ENCODE data around the gene IMPDH2.

IMPDH2 gene

GRCh38 chr3:49005998-49006397, 23.2 kb downstream of the IMPDH2 start:
- Histone ChIP-seq H3K14ac (ENCODE audit: low read length) (no peak overlapping the region), H3K4me2 (ENCODE audit: insufficient read depth, low read length, poor library complexity, severe bottlenecking) (no peak overlapping the region), H3K27ac (replicated peaks; ENCODE audit: low read length) (no peak overlapping the region), H2BK120ac (ENCODE audit: low read depth, low read length) (no peak overlapping the region), H3K4me1 (ENCODE audit: control insufficient read depth in 2 of 2, insufficient read depth in 1 of 2, low read depth in 1 of 2, low read length in 2 of 2) (peaks cover 13 to 15% of the 10 kb centered on the region in 2 donors), H4K8ac (ENCODE audit: low read depth, low read length) (no peak overlapping the region), H2BK12ac (ENCODE audit: low read length) (no peak overlapping the region), H3K23ac (ENCODE audit: low read depth, low read length, poor library complexity) (no peak overlapping the region), H3K4ac (ENCODE audit: low read length) (no peak overlapping the region), H4K91ac (ENCODE audit: low read depth, low read length, poor library complexity) (no peak overlapping the region), H2BK15ac (ENCODE audit: low read length) (no peak overlapping the region), H2AK5ac (ENCODE audit: low read depth, low read length) (peak overlapping the region; percentile 0), H3K18ac (ENCODE audit: low read length) (no peak overlapping the region), H3K27me3 (ENCODE audit: control insufficient read depth in 3 of 3, insufficient read depth in 3 of 3, low read depth in 1 of 3, low read length in 3 of 3) (no peaks in the 10 kb centered on the region), H3K4me3 (ENCODE audit: low read length in 2 of 2) (peak overlapping the region in 1 of 2 donors; percentile 83), H2BK5ac (ENCODE audit: low read length) (no peak overlapping the region), H3K9me3 (replicated peaks in 1 of 2; ENCODE audit: control insufficient read depth in 2 of 2, insufficient read depth in 1 of 2, low read depth in 1 of 2, low read length in 2 of 2) (no peaks in the 10 kb centered on the region), H3K79me1 (ENCODE audit: low read depth, low read length) (peaks cover 10% of the 10 kb centered on the region), H3K9ac (ENCODE audit: low read depth, low read length, poor library complexity) (no peak overlapping the region), H2AFZ (ENCODE audit: low read length) (no peak overlapping the region), H3K36me3 (replicated peaks in 1 of 2; ENCODE audit: control insufficient read depth in 2 of 2, insufficient read depth in 2 of 2, low read length in 2 of 2) (peaks cover 6 to 23% of the 10 kb centered on the region in 2 donors)
- WGBS, 2 donors (ENCODE audit: extremely low coverage in 2 of 2, insufficient read length in 2 of 2, insufficient replicate concordance in 1 of 2) = no CpG with 5 or more reads among the region's 5 CpGs
- no peak for DNase-seq (ENCODE audit: low spot score)

- Histone ChIP-seq H2BK120ac (ENCODE audit: low read depth, low read length) (no peak overlapping the region), H3K23ac (ENCODE audit: low read depth, low read length, poor library complexity) (peak overlapping the region; percentile 28), H3K4me1 (ENCODE audit: control insufficient read depth in 2 of 2, insufficient read depth in 1 of 2, low read depth in 1 of 2, low read length in 2 of 2) (peaks cover 13 to 15% of the 10 kb centered on the region in 2 donors), H3K27me3 (ENCODE audit: control insufficient read depth in 3 of 3, insufficient read depth in 3 of 3, low read depth in 1 of 3, low read length in 3 of 3) (no peaks in the 10 kb centered on the region), H2BK5ac (ENCODE audit: low read length) (no peak overlapping the region), H2AK5ac (ENCODE audit: low read depth, low read length) (no peak overlapping the region), H4K91ac (ENCODE audit: low read depth, low read length, poor library complexity) (no peak overlapping the region), H2AFZ (ENCODE audit: low read length) (no peak overlapping the region), H3K4ac (ENCODE audit: low read length) (no peak overlapping the region), H3K18ac (ENCODE audit: low read length) (no peak overlapping the region), H2BK12ac (ENCODE audit: low read length) (no peak overlapping the region), H4K8ac (ENCODE audit: low read depth, low read length) (no peak overlapping the region), H3K27ac (replicated peaks; ENCODE audit: low read length) (no peak overlapping the region), H3K9ac (ENCODE audit: low read depth, low read length, poor library complexity) (peak overlapping the region; percentile 39), H3K4me2 (ENCODE audit: insufficient read depth, low read length, poor library complexity, severe bottlenecking) (no peak overlapping the region), H3K14ac (ENCODE audit: low read length) (no peak overlapping the region), H3K9me3 (replicated peaks in 1 of 2; ENCODE audit: control insufficient read depth in 2 of 2, insufficient read depth in 1 of 2, low read depth in 1 of 2, low read length in 2 of 2) (no peaks in the 10 kb centered on the region), H3K79me1 (ENCODE audit: low read depth, low read length) (peaks cover 10% of the 10 kb centered on the region), H3K36me3 (replicated peaks in 1 of 2; ENCODE audit: control insufficient read depth in 2 of 2, insufficient read depth in 2 of 2, low read length in 2 of 2) (peaks cover 6 to 21% of the 10 kb centered on the region in 2 donors), H2BK15ac (ENCODE audit: low read length) (no peak overlapping the region), H3K4me3 (ENCODE audit: low read length in 2 of 2) (no peak overlapping the region)
- no CpG with 5 or more reads among the region's 3 CpGs for WGBS, 2 donors (ENCODE audit: extremely low coverage in 2 of 2, insufficient read length in 2 of 2, insufficient replicate concordance in 1 of 2)
- no peak for DNase-seq (ENCODE audit: low spot score)
Observed at GRCh38 chr3:49005303-49005680, 23.9 kb downstream of the IMPDH2 start.

GRCh38 chr3:49004352-49005302, 24.6 kb downstream of the IMPDH2 start:
- Histone ChIP-seq H3K9ac (ENCODE audit: low read depth, low read length, poor library complexity) (no peak overlapping the region), H3K27ac (replicated peaks; ENCODE audit: low read length) (no peak overlapping the region), H4K91ac (ENCODE audit: low read depth, low read length, poor library complexity) (no peak overlapping the region), H3K14ac (ENCODE audit: low read length) (no peak overlapping the region), H3K4me2 (ENCODE audit: insufficient read depth, low read length, poor library complexity, severe bottlenecking) (no peak overlapping the region), H3K27me3 (ENCODE audit: control insufficient read depth in 3 of 3, insufficient read depth in 3 of 3, low read depth in 1 of 3, low read length in 3 of 3) (no peaks in the 10 kb centered on the region), H4K8ac (ENCODE audit: low read depth, low read length) (no peak overlapping the region), H3K4ac (ENCODE audit: low read length) (no peak overlapping the region), H2AK5ac (ENCODE audit: low read depth, low read length) (peak overlapping the region; percentile 57), H2BK120ac (ENCODE audit: low read depth, low read length) (no peak overlapping the region), H2BK5ac (ENCODE audit: low read length) (no peak overlapping the region), H3K9me3 (replicated peaks in 1 of 2; ENCODE audit: control insufficient read depth in 2 of 2, insufficient read depth in 1 of 2, low read depth in 1 of 2, low read length in 2 of 2) (no peaks in the 10 kb centered on the region), H2BK15ac (ENCODE audit: low read length) (no peak overlapping the region), H3K18ac (ENCODE audit: low read length) (no peak overlapping the region), H3K4me3 (ENCODE audit: low read length in 2 of 2) (no peak overlapping the region), H2BK12ac (ENCODE audit: low read length) (no peak overlapping the region), H2AFZ (ENCODE audit: low read length) (no peak overlapping the region), H3K36me3 (replicated peaks in 1 of 2; ENCODE audit: control insufficient read depth in 2 of 2, insufficient read depth in 2 of 2, low read length in 2 of 2) (peaks cover 6 to 16% of the 10 kb centered on the region in 2 donors), H3K79me1 (ENCODE audit: low read depth, low read length) (peaks cover 10% of the 10 kb centered on the region), H3K23ac (ENCODE audit: low read depth, low read length, poor library complexity) (peak overlapping the region; percentile 66), H3K4me1 (ENCODE audit: control insufficient read depth in 2 of 2, insufficient read depth in 1 of 2, low read depth in 1 of 2, low read length in 2 of 2) (peaks cover 15% of the 10 kb centered on the region in 2 donors)
- DNase-seq (ENCODE audit: low spot score) = no peak
- WGBS, 2 donors (ENCODE audit: extremely low coverage in 2 of 2, insufficient read length in 2 of 2, insufficient replicate concordance in 1 of 2) = no CpG with 5 or more reads among the region's 16 CpGs

- peak overlapping the region; percentile 84 for H2BK5ac ChIP-seq (ENCODE audit: low read length)
Observed at GRCh38 chr3:49001155-49001554, 28.0 kb downstream of the IMPDH2 start.

More at GRCh38 chr3:49001155-49001554, 28.0 kb downstream of the IMPDH2 start:
- H3K4me2 ChIP-seq (ENCODE audit: insufficient read depth, low read length, poor library complexity, severe bottlenecking) = no peak overlapping the region
- H3K79me1 ChIP-seq (ENCODE audit: low read depth, low read length) = peaks cover 4% of the 10 kb centered on the region
- peak overlapping the region in 1 of 2 donors; percentile 1 for H3K4me3 ChIP-seq (ENCODE audit: low read length in 2 of 2)
- H2BK120ac ChIP-seq (ENCODE audit: low read depth, low read length) = no peak overlapping the region
- peak overlapping the region; percentile 59 for H3K23ac ChIP-seq (ENCODE audit: low read depth, low read length, poor library complexity)
- no peak overlapping the region for H4K8ac ChIP-seq (ENCODE audit: low read depth, low read length)
- no peak overlapping the region for H3K14ac ChIP-seq (ENCODE audit: low read length)
- no CpG with 5 or more reads among the region's 6 CpGs for WGBS, 2 donors (ENCODE audit: extremely low coverage in 2 of 2, insufficient read length in 2 of 2, insufficient replicate concordance in 1 of 2)
- H2BK12ac ChIP-seq (ENCODE audit: low read length) = no peak overlapping the region
- H2AFZ ChIP-seq (ENCODE audit: low read length) = no peak overlapping the region
- H3K9ac ChIP-seq (ENCODE audit: low read depth, low read length, poor library complexity) = peak overlapping the region; percentile 12
- DNase-seq (ENCODE audit: low spot score) = no peak
- peaks cover 5 to 9% of the 10 kb centered on the region in 2 donors for H3K36me3 ChIP-seq (replicated peaks in 1 of 2; ENCODE audit: control insufficient read depth in 2 of 2, insufficient read depth in 2 of 2, low read length in 2 of 2)
- no peak overlapping the region for H3K18ac ChIP-seq (ENCODE audit: low read length)
- H3K4me1 ChIP-seq (ENCODE audit: control insufficient read depth in 2 of 2, insufficient read depth in 1 of 2, low read depth in 1 of 2, low read length in 2 of 2) = peaks cover 22 to 31% of the 10 kb centered on the region in 2 donors
- no peaks in the 10 kb centered on the region for H3K9me3 ChIP-seq (replicated peaks in 1 of 2; ENCODE audit: control insufficient read depth in 2 of 2, insufficient read depth in 1 of 2, low read depth in 1 of 2, low read length in 2 of 2)
- H3K27ac ChIP-seq (replicated peaks; ENCODE audit: low read length) = no peak overlapping the region
- H3K27me3 ChIP-seq (ENCODE audit: control insufficient read depth in 3 of 3, insufficient read depth in 3 of 3, low read depth in 1 of 3, low read length in 3 of 3) = no peaks in the 10 kb centered on the region
- no peak overlapping the region for H2AK5ac ChIP-seq (ENCODE audit: low read depth, low read length)
- no peak overlapping the region for H4K91ac ChIP-seq (ENCODE audit: low read depth, low read length, poor library complexity)
- H3K4ac ChIP-seq (ENCODE audit: low read length) = no peak overlapping the region
- H2BK15ac ChIP-seq (ENCODE audit: low read length) = no peak overlapping the region

Data from neuronal stem cell (in vitro differentiated cells).